HG03066 (cell line): ENCODE results near the gene CD300LF.

Experiments used
- ATAC-seq: cut with Tn5 transposase; IDR thresholded peaks from one replicate; pipeline ENCODE4 v1.9.1; 2021; ENCODE audit warnings: low read depth; ENCODE audit not compliant: unreplicated experiment

CD300LF gene

GRCh38 chr17:74746376-74746775 is 33.7 kb upstream of the CD300LF start:
- ATAC-seq: no peak

- no peak for ATAC-seq
Observed at GRCh38 chr17:74745548-74746177, 32.9 kb upstream of the CD300LF start.

GRCh38 chr17:74744714-74745547 is 32.2 kb upstream of the CD300LF start:
- no peak for ATAC-seq

GRCh38 chr17:74744349-74744713 is 31.6 kb upstream of the CD300LF start:
- ATAC-seq: no peak

GRCh38 chr17:74743755-74744154 is 31.0 kb upstream of the CD300LF start:
- no peak for ATAC-seq

- no peak for ATAC-seq
Observed at GRCh38 chr17:74742978-74743545, 30.3 kb upstream of the CD300LF start.

GRCh38 chr17:74742153-74742515 is 29.4 kb upstream of the CD300LF start:
- ATAC-seq: no peak

GRCh38 chr17:74740641-74741387 is 28.1 kb upstream of the CD300LF start:
- no peak for ATAC-seq

GRCh38 chr17:74740173-74740572 is 27.4 kb upstream of the CD300LF start:
- ATAC-seq: no peak

- no peak for ATAC-seq
Observed at GRCh38 chr17:74739227-74739831, 26.6 kb upstream of the CD300LF start.

- no peak for ATAC-seq
Observed at GRCh38 chr17:74738051-74738996, 25.6 kb upstream of the CD300LF start.

GRCh38 chr17:74737299-74738050 is 24.8 kb upstream of the CD300LF start:
- ATAC-seq: no peak

GRCh38 chr17:74736513-74737298 is 24.0 kb upstream of the CD300LF start, which contains the start of gene RAB37:
RAB37 (plus strand) TSS chr17:74737256; CDS start chr17:74737273, 17 bp downstream.
- ATAC-seq: no peak

GRCh38 chr17:74734256-74734655 is 21.5 kb upstream of the CD300LF start:
- ATAC-seq: no peak

- no peak for ATAC-seq
Observed at GRCh38 chr17:74733365-74734122, 20.8 kb upstream of the CD300LF start.

- ATAC-seq: no peak
Observed at GRCh38 chr17:74732042-74732867, 19.5 kb upstream of the CD300LF start.

- ATAC-seq: no peak
Observed at GRCh38 chr17:74731347-74731605, 18.6 kb upstream of the CD300LF start.
